Pons (tissue), 1 donor: ENCODE results near the gene LPP.
"Not testable (repeated sequence)": the region's sequence is repeated elsewhere in the genome, so short reads cannot be mapped to it uniquely, and the experiment has no call there.

Experiments
- DNase-seq: peaks from one replicate; pipeline ENCODE4 v3.0.0-alpha.2; 2016; ENCODE audit warnings: low spot score

Gene LPP

GRCh38 chr3:188677344-188677743 is 523.4 kb downstream of the LPP start:
- DNase-seq, result no peak

- no peak for DNase-seq
Measured at GRCh38 chr3:188680189-188680588, 526.2 kb downstream of the LPP start.

DNA sequence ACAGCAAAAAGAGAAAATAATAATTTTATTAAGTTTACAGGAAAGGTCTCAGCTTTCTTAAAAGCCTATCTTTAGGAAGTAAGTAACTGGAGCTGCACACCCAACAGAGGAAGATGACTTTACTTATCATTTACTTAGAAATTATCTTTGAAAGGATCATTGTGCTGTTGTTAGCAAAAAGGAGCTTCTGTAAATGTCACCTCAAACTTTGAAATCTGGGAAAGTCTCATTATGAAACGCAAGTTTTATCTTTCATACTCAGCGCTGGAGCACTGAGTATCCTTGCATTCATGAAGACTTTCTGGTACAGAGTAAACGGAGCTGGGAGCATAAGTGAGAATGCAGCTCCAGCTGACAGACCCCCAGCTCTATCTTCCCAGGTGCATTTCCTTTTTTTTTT is 526.6 kb downstream of the LPP start:
- no peak for DNase-seq

- DNase-seq, result no peak
Measured at GRCh38 chr3:188682316-188682715, 528.4 kb downstream of the LPP start.

DNA sequence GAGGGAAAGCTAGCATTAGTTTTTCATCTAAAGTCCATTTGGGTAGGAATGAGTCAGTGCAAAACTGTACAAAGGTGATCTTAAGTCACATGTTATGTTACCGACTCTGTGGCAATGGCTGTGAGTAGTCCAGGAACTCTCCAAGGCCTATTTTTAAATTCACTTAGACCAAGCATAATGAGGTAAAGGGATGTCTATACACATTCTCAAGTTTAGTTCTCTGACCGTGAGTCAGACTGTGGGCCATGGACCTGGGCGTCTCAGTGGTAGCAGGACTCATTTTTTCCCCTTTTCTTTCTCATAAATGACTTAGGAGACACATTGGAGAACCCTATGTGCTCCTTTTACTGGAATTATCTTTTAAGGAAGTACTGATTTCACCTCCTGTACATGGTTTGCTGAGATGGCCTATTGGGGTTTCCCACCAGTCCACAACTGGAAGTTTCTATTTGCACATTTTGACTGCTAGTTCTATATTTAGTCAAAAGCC is 529.1 kb downstream of the LPP start:
- peak; percentile 48 for DNase-seq

- no peak for DNase-seq
Measured at GRCh38 chr3:188684276-188684675, 530.3 kb downstream of the LPP start.

DNA sequence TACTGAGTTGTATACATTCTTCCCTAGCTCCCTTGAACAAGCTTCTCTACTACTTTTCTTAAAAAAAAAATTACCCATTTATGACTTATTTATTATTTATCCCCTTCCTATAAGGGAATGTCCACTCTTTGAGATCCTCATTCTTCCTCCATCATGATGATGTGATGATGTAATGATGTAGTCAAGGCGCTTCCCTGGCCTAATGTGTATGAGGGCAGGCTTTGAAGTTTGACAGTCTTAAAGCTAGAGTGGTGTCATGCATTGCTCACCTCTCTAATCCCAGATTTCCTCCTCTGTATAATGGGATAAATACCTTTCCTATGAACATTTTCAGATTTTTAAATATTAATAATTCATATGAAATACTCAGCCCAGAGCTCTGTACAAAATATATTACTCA is 531.8 kb downstream of the LPP start:
- no peak for DNase-seq

GRCh38 chr3:188686324-188686723 is 532.4 kb downstream of the LPP start:
- no peak for DNase-seq

DNA sequence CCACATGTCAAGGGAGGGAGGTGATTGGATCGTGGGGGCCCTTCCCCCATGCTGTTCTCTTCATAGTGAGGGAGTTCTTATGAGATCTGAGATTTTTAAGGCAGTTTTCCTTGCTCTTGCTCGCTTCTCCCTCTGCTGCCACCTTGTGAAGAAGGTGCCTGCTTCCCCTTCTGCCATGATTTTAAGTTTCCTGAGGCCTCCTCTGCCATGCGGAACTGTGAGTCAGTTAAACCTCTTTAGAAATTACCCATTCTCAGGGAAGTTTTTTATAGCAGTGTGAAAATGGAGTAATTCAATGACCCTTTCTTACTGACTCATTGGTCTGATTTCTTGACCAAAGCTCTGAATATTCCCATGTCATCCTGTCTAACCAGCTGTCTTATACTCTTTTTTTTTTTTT is 533.4 kb downstream of the LPP start:
- DNase-seq, result no peak

DNA sequence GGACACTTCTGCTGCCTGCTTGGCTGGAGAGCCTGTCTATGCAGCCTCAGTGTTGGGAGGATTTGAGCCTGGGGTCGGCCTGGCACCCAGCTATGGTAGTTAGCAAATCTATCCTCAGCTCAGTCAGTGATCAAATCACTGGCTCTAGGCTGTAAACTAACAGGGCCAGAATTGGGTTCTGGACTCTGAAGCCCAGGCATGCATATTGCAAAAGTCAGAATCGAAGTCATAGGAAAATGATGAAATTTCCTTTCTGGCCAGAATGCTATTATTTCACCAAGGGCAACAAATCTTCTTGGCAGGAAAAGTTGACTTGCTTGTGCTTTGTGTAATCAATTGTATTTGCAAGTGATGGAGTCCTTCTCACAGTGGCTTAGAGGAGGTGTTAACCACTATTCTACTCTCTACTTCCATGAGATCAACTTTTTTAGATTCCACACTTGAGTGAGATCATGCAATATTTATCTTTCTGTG is 535.2 kb downstream of the LPP start:
- DNase-seq, result no peak

DNA sequence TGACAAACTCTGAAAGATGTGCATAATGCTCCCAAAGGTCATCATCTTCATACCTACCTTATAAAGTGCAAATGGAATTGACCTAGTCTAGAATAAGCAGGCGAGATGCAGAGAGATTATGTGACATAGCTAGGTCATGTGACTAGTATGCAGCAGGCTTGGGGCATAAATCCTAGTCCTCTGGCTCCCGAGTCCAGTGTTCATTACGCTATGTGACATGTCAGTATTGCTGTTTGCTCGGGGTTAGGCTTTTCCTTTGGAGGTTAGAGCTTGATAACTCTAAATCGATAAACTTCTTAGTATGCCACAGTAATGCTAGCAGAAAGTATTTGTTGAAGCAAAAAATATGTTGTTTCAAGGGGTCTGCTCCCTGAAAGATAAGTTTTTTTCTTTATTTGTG is 536.1 kb downstream of the LPP start:
- DNase-seq, result no peak

DNA sequence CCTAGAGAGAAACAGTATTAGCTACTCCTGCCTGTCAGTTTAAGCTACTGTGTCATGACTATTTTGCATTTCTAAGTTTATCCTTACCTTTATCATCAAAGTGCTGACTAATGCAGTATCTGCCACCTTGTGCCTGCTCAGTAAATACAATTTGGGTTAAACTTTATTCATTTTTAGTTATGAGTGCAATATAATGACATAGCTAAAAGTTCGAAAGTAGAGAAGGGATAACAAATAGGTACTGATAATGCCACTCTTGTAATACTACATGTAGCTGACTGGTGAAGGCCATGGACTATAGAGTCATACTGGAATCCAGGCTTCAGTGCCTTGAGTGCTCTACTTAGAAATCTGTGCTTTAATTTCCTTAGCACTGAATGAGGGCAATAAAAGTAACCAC is 537.0 kb downstream of the LPP start:
- DNase-seq, result no peak

DNA sequence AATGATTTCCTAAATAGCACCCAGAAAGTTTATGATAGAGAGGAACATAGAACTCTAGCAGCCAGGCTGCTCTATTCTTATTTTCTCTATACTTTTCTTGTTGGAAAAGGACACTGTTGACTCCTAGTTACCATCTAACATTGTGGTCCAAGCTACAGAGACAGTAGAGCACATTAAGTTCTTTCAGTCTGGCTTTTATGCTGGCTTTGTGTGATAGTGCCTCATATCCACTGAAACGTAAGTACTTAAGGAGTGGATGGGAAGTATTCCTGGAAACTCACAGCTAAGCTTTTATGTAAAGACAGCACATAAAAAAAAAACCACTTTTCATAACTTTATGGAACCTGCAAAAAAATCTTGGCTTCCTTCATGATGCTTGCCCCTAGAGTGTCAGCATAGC is 537.7 kb downstream of the LPP start:
- DNase-seq, result no peak

GRCh38 chr3:188692700-188693099 is 538.7 kb downstream of the LPP start:
- no peak for DNase-seq

DNA sequence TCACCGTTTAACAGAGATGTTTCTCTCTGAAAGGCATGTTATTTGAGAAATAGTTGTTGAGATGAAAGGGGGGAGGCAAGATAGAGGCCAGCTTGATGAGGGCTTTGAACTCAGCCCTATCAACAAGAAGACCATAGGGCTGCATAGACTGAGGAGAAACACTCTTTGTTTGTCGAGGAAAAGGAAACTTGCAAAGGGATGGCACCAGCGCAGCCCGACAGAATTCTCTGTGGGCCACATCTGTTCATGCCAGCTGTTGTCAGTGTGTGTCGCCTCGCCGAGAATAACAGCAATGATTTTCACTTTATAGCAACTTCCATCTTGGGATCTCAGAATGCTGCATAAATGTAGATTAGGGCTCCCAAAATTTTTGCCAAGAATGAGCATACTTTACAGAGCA is 539.5 kb downstream of the LPP start:
- peak; percentile 40 for DNase-seq

- DNase-seq, result no peak
Measured at GRCh38 chr3:188695241-188695640, 541.3 kb downstream of the LPP start.

GRCh38 chr3:188697127-188697526 is 543.2 kb downstream of the LPP start:
- DNase-seq, result no peak

DNA sequence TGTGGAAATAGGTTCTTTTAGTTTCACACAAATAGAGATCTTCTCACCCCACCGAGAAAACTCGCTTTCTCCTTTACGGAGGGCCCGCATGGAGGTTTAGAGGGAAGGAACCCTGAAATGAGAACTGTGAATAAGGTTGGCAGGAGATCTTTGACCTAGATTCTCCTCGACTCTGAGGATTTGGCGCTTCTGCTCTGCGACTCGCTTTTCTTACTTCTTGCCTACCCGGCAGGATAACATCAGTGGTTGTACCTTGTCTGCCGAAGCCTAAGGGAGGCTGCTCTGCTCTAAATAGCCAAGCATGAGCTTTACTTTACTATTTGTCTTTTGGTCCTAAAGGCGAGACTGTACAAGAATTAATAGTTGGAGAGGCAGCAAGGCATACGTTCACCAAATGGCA is 544.5 kb downstream of the LPP start:
- no peak for DNase-seq

DNA sequence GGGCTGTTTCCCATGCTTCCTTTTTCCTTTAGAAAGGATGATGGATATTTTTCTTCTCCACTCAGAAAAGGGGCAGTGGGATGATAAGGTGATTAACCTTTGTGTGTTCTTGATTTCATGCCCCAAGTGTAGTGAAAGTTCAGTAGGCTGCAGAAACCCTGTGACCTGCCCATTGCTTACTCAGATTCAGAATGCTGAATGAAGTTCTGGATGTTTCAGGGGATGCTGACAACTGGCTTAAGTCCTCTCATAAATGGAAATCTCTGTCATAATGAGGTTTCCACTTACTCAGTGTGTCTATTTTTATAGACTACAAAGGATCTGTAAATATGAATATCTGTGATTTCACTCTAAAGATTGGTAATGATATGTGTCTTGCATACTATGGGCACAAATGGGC is 546.5 kb downstream of the LPP start:
- no peak for DNase-seq

- no peak for DNase-seq
Measured at GRCh38 chr3:188700918-188701317, 547.0 kb downstream of the LPP start.

DNA sequence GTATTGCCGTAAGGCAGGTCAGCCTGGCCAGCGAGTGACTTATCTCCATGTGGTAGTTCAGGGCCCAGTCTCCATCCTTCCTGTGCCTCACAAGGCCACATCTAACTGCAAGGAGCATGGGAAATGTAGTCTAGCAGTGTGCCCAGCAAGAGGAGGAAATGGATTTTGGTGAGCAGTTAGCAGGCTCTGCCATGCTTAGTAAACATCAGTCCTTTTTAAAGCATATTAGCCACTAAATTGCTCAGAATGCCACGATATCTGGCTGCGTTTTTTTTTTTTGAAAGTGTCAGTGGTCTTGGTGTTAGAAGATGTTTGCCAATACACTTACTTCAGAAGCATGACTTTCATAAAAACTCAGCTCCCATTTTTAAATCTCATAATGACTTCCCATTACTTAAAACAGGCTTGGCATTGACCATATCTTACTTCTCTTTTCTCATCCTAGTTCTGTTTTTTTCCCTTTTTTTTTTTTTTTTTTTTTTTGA is 547.6 kb downstream of the LPP start:
- DNase-seq, result peak; percentile 62

DNA sequence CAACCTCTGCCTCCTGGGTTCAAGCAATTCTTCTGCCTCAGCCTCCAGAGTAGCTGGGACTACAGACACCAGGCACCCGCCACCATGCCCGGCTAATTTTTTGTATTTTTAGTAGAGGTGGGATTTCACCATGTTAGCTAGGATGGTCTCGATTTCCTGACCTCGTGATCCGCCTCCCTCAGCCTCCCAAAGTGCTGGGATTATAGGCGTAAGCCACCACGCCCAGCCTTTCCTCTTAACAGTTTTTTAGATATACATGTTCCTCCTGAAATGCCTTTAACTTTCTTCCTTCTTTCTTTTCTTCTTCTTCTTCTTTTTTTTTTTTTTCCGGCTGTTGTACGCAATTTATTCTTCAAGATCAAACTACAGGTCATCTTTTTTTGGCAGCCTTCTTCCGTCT is 548.1 kb downstream of the LPP start:
- DNase-seq, result not testable (repeated sequence)

- DNase-seq, result no peak
Measured at GRCh38 chr3:188706176-188706575, 552.2 kb downstream of the LPP start.

DNA sequence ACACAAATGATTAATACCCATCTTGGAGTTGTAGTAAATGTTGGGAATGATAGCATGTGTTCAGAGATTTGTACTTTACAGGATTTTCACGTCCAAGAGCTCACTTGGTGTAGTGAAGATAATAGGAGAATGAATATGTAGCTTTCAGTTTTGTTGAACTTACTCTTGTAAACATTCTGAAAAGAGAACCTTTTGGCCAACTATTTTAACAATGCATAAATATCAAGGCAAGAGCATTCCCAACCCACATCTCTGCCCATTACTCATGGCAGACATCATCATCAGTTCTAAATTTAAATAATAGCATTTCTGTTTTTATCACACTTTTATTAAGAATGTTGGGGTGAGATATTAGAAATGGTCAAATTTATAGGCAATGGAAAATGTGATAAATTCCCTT is 552.6 kb downstream of the LPP start:
- DNase-seq, result no peak
